ENCODE results near the gene ALK.

The ALK gene

GRCh38 chr2:29769847-29770246 is 151.5 kb downstream of the ALK start:
- H3K27ac ChIP-seq, result no peak overlapping the region; the same call in 1 of the 2 replicates
- no peak for TF ChIP-seq ZFX (IDR thresholded peaks at IDR 0.05)
- TF ChIP-seq CTCF (conservative IDR thresholded peaks at IDR 0.05), result no peak

- H3K27ac ChIP-seq, result no peak overlapping the region
- no peak for TF ChIP-seq ZFX (IDR thresholded peaks at IDR 0.05)
- TF ChIP-seq CTCF (conservative IDR thresholded peaks at IDR 0.05), result no peak
Measured at GRCh38 chr2:29767606-29768335, 153.6 kb downstream of the ALK start.

GRCh38 chr2:29766191-29766590 is 155.2 kb downstream of the ALK start:
- TF ChIP-seq ZFX (IDR thresholded peaks at IDR 0.05), result no peak
- no peak for TF ChIP-seq CTCF (conservative IDR thresholded peaks at IDR 0.05)
- H3K27ac ChIP-seq, result no peak overlapping the region

GRCh38 chr2:29765721-29766120 is 155.7 kb downstream of the ALK start:
- H3K27ac ChIP-seq, result no peak overlapping the region
- TF ChIP-seq ZFX (IDR thresholded peaks at IDR 0.05) (no peak), CTCF (conservative IDR thresholded peaks at IDR 0.05) (no peak)

- no peak overlapping the region for H3K27ac ChIP-seq
- TF ChIP-seq ZFX (IDR thresholded peaks at IDR 0.05) (no peak), CTCF (conservative IDR thresholded peaks at IDR 0.05) (no peak)
Measured at GRCh38 chr2:29763371-29763770, 158.0 kb downstream of the ALK start.

- no peak overlapping the region for H3K27ac ChIP-seq
- no peak for TF ChIP-seq CTCF (conservative IDR thresholded peaks at IDR 0.05)
- TF ChIP-seq ZFX (IDR thresholded peaks at IDR 0.05), result no peak
Measured at GRCh38 chr2:29762239-29762638, 159.1 kb downstream of the ALK start.

- TF ChIP-seq CTCF (conservative IDR thresholded peaks at IDR 0.05) (no peak), ZFX (IDR thresholded peaks at IDR 0.05) (no peak)
Measured at GRCh38 chr2:29761278-29761677, 160.1 kb downstream of the ALK start.

More at GRCh38 chr2:29761278-29761677, 160.1 kb downstream of the ALK start:
- H3K27ac ChIP-seq, result no peak overlapping the region
